PFSK-1 (cell line): ENCODE data around the gene CHMP5.

Experiments
- FOXP2 ChIP-seq: optimal IDR thresholded peaks from 2 replicates; pipeline ENCODE3; 2011; ENCODE audit warnings: borderline replicate concordance, control low read depth, inconsistent platforms; ENCODE audit not compliant: insufficient read depth; ENCODE audit errors: extremely low read length, extremely low read depth
- POLR2AphosphoS5 ChIP-seq: IDR thresholded peaks from 2 replicates; pipeline ENCODE4 v1.6.1; 2012; ENCODE audit warnings: low read depth, mild to moderate bottlenecking, control low read depth, low read length, moderate library complexity
- REST ChIP-seq, 2 experiments: IDR thresholded peaks; 2 replicates each; pipeline versions ENCODE4 v1.6.1 to v1.8.0; 2011 to 2012; ENCODE audit warnings: low read depth in 2 of 2, low read length in 2 of 2, control low read depth in 1 of 2, inconsistent platforms in 1 of 2, mild to moderate bottlenecking in 1 of 2, moderate library complexity in 1 of 2; ENCODE audit not compliant: insufficient read depth in 1 of 2
- SIN3A ChIP-seq: IDR thresholded peaks from 2 replicates; pipeline ENCODE4 v1.6.1; 2012; ENCODE audit warnings: mild to moderate bottlenecking, low read length, moderate library complexity, borderline replicate concordance; ENCODE audit not compliant: insufficient read depth
- TAF1 ChIP-seq: IDR thresholded peaks from 2 replicates; pipeline ENCODE4 v1.6.1; 2012; ENCODE audit warnings: low read length, control low read depth, borderline replicate concordance; ENCODE audit not compliant: insufficient read depth

GRCh38 chr9:33233626-33234342, 31.1 kb upstream of the CHMP5 start:
- TF ChIP-seq REST (IDR thresholded peaks at IDR 0.05; ENCODE audit: insufficient read depth in 1 of 2, low read depth in 2 of 2, low read length in 2 of 2) (no peak), SIN3A (no peak), POLR2AphosphoS5 (no peak), TAF1 (no peak), FOXP2 (no peak)
